HCT116 (cell line): ENCODE results near the gene PRKCD. TPM values are rescaled to one million over a fixed set of nuclear protein-coding genes. Genes with fewer than 3 reads are reported as not detected.

ENCODE experiments used
- ATAC-seq: fragments of 200-7000 bp; cut with Tn5 transposase; 2 replicates; pipeline ENCODE4 v1.9.1; 2020; ENCODE audit warnings: mild to moderate bottlenecking, moderate library complexity
- BruUV-seq: library from RNA; stranded (reverse); fragments of 400-500 nt; replicated peaks from 2 replicates; lab custom pipeline; 2021; lab: Mats Ljungman, UMichigan
- CTCF ChIA-PET: fragments of 300-600 bp; sonication (Branson Sonifier 250); formaldehyde crosslinking; loops from one replicate; lab custom pipeline; 2021; ENCODE audit warnings: antibody characterized with exemption; lab: Charles Lee
- POLR2A ChIA-PET: fragments of 300-600, 350-600 bp; sonication (Branson Sonifier 250); formaldehyde crosslinking; loops from one replicate; lab custom pipeline; 2021; ENCODE audit warnings: antibody characterized with exemption; lab: Charles Lee
- RAD21 ChIA-PET, 2 experiments: fragments of 300-600 bp; sonication (Branson Sonifier 250); formaldehyde crosslinking; loops; one replicate each; lab custom pipeline; 2023; ENCODE audit warnings: low total read pairs in 2 of 2; ENCODE audit not compliant: uncharacterized antibody in 2 of 2, unreplicated experiment in 2 of 2, low non-redundant PET in 1 of 2; lab: Charles Lee
- DNase-seq: peaks from one replicate; pipeline ENCODE4 v3.0.0-alpha.2; 2010; ENCODE audit warnings: low read depth, low spot score
- H2AFZ ChIP-seq: fragments of 200-600 bp; shearing (Covaris generic), sonication (generic); 2 replicates; pipeline ENCODE4 v1.6.1; 2017; ENCODE audit warnings: low read depth, mixed run types, mixed read lengths, antibody characterized with exemption, low read length; ENCODE audit not compliant: poor library complexity, severe bottlenecking
- H3K27ac ChIP-seq: 2 replicates; pipeline ENCODE4 v1.5.1; 2012; ENCODE audit warnings: low read depth, low read length
- H3K27me3 ChIP-seq: fragments of 200-600 bp; sonication (generic); 2 replicates; pipeline ENCODE4 v1.6.1; 2016; ENCODE audit warnings: mixed run types, low read length, mixed read lengths; ENCODE audit not compliant: insufficient read depth
- H3K36me3 ChIP-seq, 2 experiments: fragments of 200-500 bp in 1 of 2; fragments of 200-600 bp in 1 of 2; sonication (Bioruptor generic) in 1 of 2; sonication (generic) in 1 of 2; 2 replicates each; pipeline versions ENCODE4 v1.5.1 to v1.6.1; 2014 to 2016; ENCODE audit warnings: low read length in 2 of 2, inconsistent platforms in 1 of 2, mixed read lengths in 1 of 2, mixed run types in 1 of 2; ENCODE audit not compliant: insufficient read depth in 2 of 2, control insufficient read depth in 1 of 2
- H3K4me1 ChIP-seq, 2 experiments: fragments of 200-600 bp in 1 of 2; sonication (generic) in 1 of 2; 2 replicates each; pipeline versions ENCODE4 v1.5.1 to v1.6.1; 2012 to 2017; ENCODE audit warnings: low read length in 2 of 2, inconsistent platforms in 1 of 2, mild to moderate bottlenecking in 1 of 2, mixed read lengths in 1 of 2, mixed run types in 1 of 2, moderate library complexity in 1 of 2; ENCODE audit not compliant: insufficient read depth in 2 of 2, control insufficient read depth in 1 of 2
- H3K4me2 ChIP-seq: fragments of 200-600 bp; sonication (generic); 2 replicates; pipeline ENCODE4 v1.6.1; 2017; ENCODE audit warnings: mixed run types, low read length, mixed read lengths
- H3K4me3 ChIP-seq, 2 experiments: fragments of 200-600 bp in 1 of 2; sonication (generic) in 1 of 2; replicated peaks in 1 of 2; 2 replicates each; pipeline ENCODE4 v1.5.1; 2011 to 2016; ENCODE audit warnings: low read length in 2 of 2, control low read depth in 1 of 2, low read depth in 1 of 2, mild to moderate bottlenecking in 1 of 2, mixed read lengths in 1 of 2, mixed run types in 1 of 2
- H3K79me2 ChIP-seq: fragments of 200-600 bp; sonication (generic); 2 replicates; pipeline ENCODE4 v1.6.1; 2017; ENCODE audit warnings: mild to moderate bottlenecking, mixed run types, low read length, moderate library complexity, mixed read lengths; ENCODE audit not compliant: insufficient read depth
- H3K9ac ChIP-seq: fragments of 200-600 bp; sonication (generic); 2 replicates; pipeline ENCODE4 v1.6.1; 2016; ENCODE audit warnings: low read length, mixed read lengths
- H3K9me2 ChIP-seq: fragments of 200-600 bp; sonication (generic), shearing (Covaris generic); 2 replicates; pipeline ENCODE4 v1.6.1; 2017; ENCODE audit warnings: mixed run types, mild to moderate bottlenecking, moderate library complexity; ENCODE audit not compliant: insufficient read depth
- H3K9me3 ChIP-seq, 2 experiments: fragments of 200-500 bp in 1 of 2; fragments of 200-600 bp in 1 of 2; sonication (Bioruptor generic) in 1 of 2; sonication (generic) in 1 of 2; 2 replicates each; pipeline ENCODE4 v1.6.1; 2014 to 2017; ENCODE audit warnings: low read length in 2 of 2, mixed read lengths in 2 of 2, inconsistent platforms in 1 of 2, low read depth in 1 of 2, mild to moderate bottlenecking in 1 of 2, mixed run types in 1 of 2, moderate library complexity in 1 of 2; ENCODE audit not compliant: control insufficient read depth in 1 of 2, insufficient read depth in 1 of 2
- H4K20me1 ChIP-seq: fragments of 200-600 bp; sonication (generic), shearing (Covaris generic); 2 replicates; pipeline ENCODE4 v1.6.1; 2017; ENCODE audit warnings: mixed run types, mild to moderate bottlenecking, moderate library complexity; ENCODE audit not compliant: insufficient read depth
- EZH2 ChIP-seq: fragments of 200-600 bp; sonication (generic); IDR thresholded peaks from 2 replicates; pipeline ENCODE4 v1.6.1; 2017; ENCODE audit warnings: antibody characterized with exemption, mixed run types
- MAX ChIP-seq: IDR thresholded peaks from 2 replicates; pipeline ENCODE4 v1.6.1; 2012
- POLR2A ChIP-seq: IDR thresholded peaks from 2 replicates; pipeline ENCODE4 v1.7.0; 2011; ENCODE audit warnings: borderline replicate concordance; ENCODE audit not compliant: insufficient read depth, insufficient read length; ENCODE audit errors: extremely low read depth
- REST ChIP-seq: IDR thresholded peaks from 2 replicates; pipeline ENCODE4 v1.6.1; 2012; ENCODE audit warnings: low read depth
- SIN3A ChIP-seq: IDR thresholded peaks from 2 replicates; pipeline ENCODE4 v1.6.1; 2012; ENCODE audit warnings: low read depth
- SP1 ChIP-seq: IDR thresholded peaks from 2 replicates; pipeline ENCODE4 v1.6.1; 2012; ENCODE audit warnings: low read depth
- YY1 ChIP-seq: IDR thresholded peaks from 2 replicates; pipeline ENCODE4 v1.6.1; 2011; ENCODE audit warnings: low read length, low read depth, moderate library complexity, mild to moderate bottlenecking; ENCODE audit not compliant: insufficient replicate concordance; ENCODE audit errors: extremely low read depth
- intact Hi-C: fragments of 100-400 bp; cut with micrococcal nuclease; formaldehyde crosslinking; loops from 2 replicates; pipeline ENCODE4 v1.10.0; 2022
- total RNA-seq: library from RNA; stranded (reverse); gene quantifications from one replicate; pipeline ENCODE4 v1.2.1, GENCODE V29; 2021; ENCODE audit not compliant: unreplicated experiment

PRKCD gene
- total RNA-seq, 1 experiment from 2014 or later, result 34.4 TPM

- H4K20me1 ChIP-seq, result no peaks in the 10 kb centered on the region
- RAD21 ChIA-PET, result no interaction called here
These were observed 39.8 kb downstream of the PRKCD start for GRCh38 chr3:53200501-53201498.

More at GRCh38 chr3:53200501-53201498, 39.8 kb downstream of the PRKCD start:
- Histone ChIP-seq H3K4me2 (no peak overlapping the region), H3K27ac (no peak overlapping the region), H3K79me2 (peaks cover 24% of the 10 kb centered on the region), H3K9me2 (no peaks in the 10 kb centered on the region), H3K9me3 (no peaks in the 10 kb centered on the region)
- no TSS peak for BruUV-seq
- no peak for TF ChIP-seq SIN3A
- TF ChIP-seq MAX, result no peak
- TF ChIP-seq EZH2, result no peak
- TF ChIP-seq SP1, result no peak
- no peak for TF ChIP-seq REST
- TF ChIP-seq POLR2A, result no peak
- no peak for TF ChIP-seq YY1
- TF ChIP-seq, all 23 proteins: peak for 0
- no peaks in the 10 kb centered on the region for H3K27me3 ChIP-seq
- peaks cover 0 to 35% of the 10 kb centered on the region in 2 experiments; a peak in 2 of 4 replicates for H3K36me3 ChIP-seq
- H3K4me3 ChIP-seq, result no peak overlapping the region
- H3K9ac ChIP-seq, result no peak overlapping the region
- DNase-seq (no peak), ATAC-seq (no peak)
- H2AFZ ChIP-seq, result no peak overlapping the region
- ChIA-PET CTCF (no interaction called here), POLR2A (no interaction called here)
- H3K4me1 ChIP-seq, result peaks cover 13 to 29% of the 10 kb centered on the region in 2 experiments
- intact Hi-C loops, result no loop called here
